ENCODE measurements around the gene PTPRN2.

- TF ChIP-seq CTCF (IDR thresholded peaks at IDR 0.05 in 2 of 3, conservative IDR thresholded peaks at IDR 0.05 in 1 of 3; ENCODE audit: borderline replicate concordance in 1 of 3, insufficient read depth in 1 of 3, low read depth in 2 of 3, low read length in 2 of 3), result no peak
- TF ChIP-seq EZH2 (IDR thresholded peaks at IDR 0.05), result no peak
- no peak for TF ChIP-seq ZNF274 (IDR thresholded peaks at IDR 0.05; ENCODE audit: low read depth, low read length)
- TF ChIP-seq, protein P1, sequence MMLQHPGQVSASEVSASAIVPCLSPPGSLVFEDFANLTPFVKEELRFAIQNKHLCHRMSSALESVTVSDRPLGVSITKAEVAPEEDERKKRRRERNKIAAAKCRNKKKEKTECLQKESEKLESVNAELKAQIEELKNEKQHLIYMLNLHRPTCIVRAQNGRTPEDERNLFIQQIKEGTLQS (IDR thresholded peaks at IDR 0.05), result no peak
- no peak for TF ChIP-seq POLR2AphosphoS5 (IDR thresholded peaks at IDR 0.05; ENCODE audit: low read depth, low read length)
- no peak for TF ChIP-seq EZH2phosphoT487 (IDR thresholded peaks at IDR 0.05; ENCODE audit: borderline replicate concordance)
- no peak for TF ChIP-seq POLR2A (IDR thresholded peaks at IDR 0.05; ENCODE audit: borderline replicate concordance, extremely low read depth, insufficient read depth, insufficient read length)
- TF ChIP-seq REST (IDR thresholded peaks at IDR 0.05; ENCODE audit: low read depth), result peak; percentile 23
- no peak for TF ChIP-seq EGR1 (IDR thresholded peaks at IDR 0.05; ENCODE audit: low read depth)
- no peak for TF ChIP-seq CEBPB (IDR thresholded peaks at IDR 0.05; ENCODE audit: low read depth)
- no peak for TF ChIP-seq JUND (IDR thresholded peaks at IDR 0.05)
Observed at GRCh38 chr7:158209435-158209834, 378.2 kb downstream of the PTPRN2 start.
